Natural killer cell (primary cell): Measurements from ENCODE around the gene IPO11. TPM values are rescaled to one million over a fixed set of nuclear protein-coding genes. Genes with fewer than 3 reads are reported as not detected.

ENCODE experiments used
- ATAC-seq, 3 donors: fragments of 150-1000 bp in 2 of 3; fragments of 200-7000 bp in 1 of 3; cut with Tn5 transposase; 1 replicate in 1 of 3; 2 replicates in 2 of 3; pipeline ENCODE4 v1.10.0; 2021; ENCODE audit warnings: mild to moderate bottlenecking in 2 of 3, moderate library complexity in 2 of 3
- DNase-seq, 2 donors: peaks; one replicate each; pipeline versions ENCODE4 v3.0.0 to v3.0.0-alpha.2; 2013 to 2021; ENCODE audit warnings: mixed read lengths in 1 of 2
- H3K27ac ChIP-seq: one replicate; pipeline ENCODE4 v1.5.1; 2013; ENCODE audit warnings: mild to moderate bottlenecking, low read length
- H3K27me3 ChIP-seq: one replicate; pipeline ENCODE4 v1.6.1; 2013; ENCODE audit warnings: low read length; ENCODE audit not compliant: control insufficient read depth, insufficient read depth
- H3K36me3 ChIP-seq: one replicate; pipeline ENCODE4 v1.6.1; 2013; ENCODE audit warnings: low read length; ENCODE audit not compliant: control insufficient read depth, insufficient read depth
- H3K4me1 ChIP-seq: one replicate; pipeline ENCODE4 v1.6.1; 2013; ENCODE audit warnings: low read length; ENCODE audit not compliant: control insufficient read depth, insufficient read depth
- H3K4me3 ChIP-seq: one replicate; pipeline ENCODE4 v1.5.1; 2013; ENCODE audit warnings: low read length
- H3K9me3 ChIP-seq: one replicate; pipeline ENCODE4 v1.6.1; 2013; ENCODE audit warnings: low read length; ENCODE audit not compliant: control insufficient read depth, insufficient read depth
- H3K27ac Mint-ChIP-seq, 2 donors: one replicate each; pipeline ENCODE4 v1.8.0; 2022; ENCODE audit warnings: mild to moderate bottlenecking in 2 of 2, mixed read lengths in 2 of 2, moderate library complexity in 1 of 2
- H3K27me3 Mint-ChIP-seq, 2 donors: one replicate each; pipeline ENCODE4 v1.8.0; 2022; ENCODE audit warnings: low read depth in 2 of 2, mixed read lengths in 2 of 2
- H3K36me3 Mint-ChIP-seq: one replicate; pipeline ENCODE4 v1.8.0; 2022; ENCODE audit warnings: mixed read lengths
- H3K4me1 Mint-ChIP-seq, 2 donors: one replicate each; pipeline ENCODE4 v1.8.0; 2022; ENCODE audit warnings: mixed read lengths in 2 of 2
- H3K4me3 Mint-ChIP-seq: one replicate; pipeline ENCODE4 v1.8.0; 2022; ENCODE audit warnings: mild to moderate bottlenecking, moderate library complexity, mixed read lengths
- H3K9me3 Mint-ChIP-seq, 2 donors: one replicate each; pipeline ENCODE4 v1.8.0; 2022; ENCODE audit warnings: mixed read lengths in 2 of 2
- WGBS: methylation state at CpG from one replicate; pipeline ENCODE4 v1.1.7; 2013; ENCODE audit warnings: missing lambda C conversion rate; ENCODE audit not compliant: insufficient coverage; 5-methylcytosine and 5-hydroxymethylcytosine counted together
- intact Hi-C: fragments of 100-400 bp; cut with micrococcal nuclease; formaldehyde crosslinking; loops from one replicate; pipeline ENCODE4 v1.14.2; 2022
- total RNA-seq, 4 donors: library from RNA; stranded (reverse); fragments of 120-200 nt in 1 of 4; gene quantifications; one replicate each; pipeline versions ENCODE4 v1.2.3 to v1.2.4, GENCODE V29; 2013 to 2022
- TF ChIP-seq, protein P1 (sequence below): fragments of 200-600 bp; IDR thresholded peaks from one replicate; pipeline ENCODE4 v1.8.0; 2022; ENCODE audit warnings: antibody characterized with exemption

IPO11 gene
- total RNA-seq, 3 donors from 2014 or later (not counting 1 experiment from before 2014, with no cell fraction given) = 16.6 to 31.4 (median 30.7) TPM

DNA sequence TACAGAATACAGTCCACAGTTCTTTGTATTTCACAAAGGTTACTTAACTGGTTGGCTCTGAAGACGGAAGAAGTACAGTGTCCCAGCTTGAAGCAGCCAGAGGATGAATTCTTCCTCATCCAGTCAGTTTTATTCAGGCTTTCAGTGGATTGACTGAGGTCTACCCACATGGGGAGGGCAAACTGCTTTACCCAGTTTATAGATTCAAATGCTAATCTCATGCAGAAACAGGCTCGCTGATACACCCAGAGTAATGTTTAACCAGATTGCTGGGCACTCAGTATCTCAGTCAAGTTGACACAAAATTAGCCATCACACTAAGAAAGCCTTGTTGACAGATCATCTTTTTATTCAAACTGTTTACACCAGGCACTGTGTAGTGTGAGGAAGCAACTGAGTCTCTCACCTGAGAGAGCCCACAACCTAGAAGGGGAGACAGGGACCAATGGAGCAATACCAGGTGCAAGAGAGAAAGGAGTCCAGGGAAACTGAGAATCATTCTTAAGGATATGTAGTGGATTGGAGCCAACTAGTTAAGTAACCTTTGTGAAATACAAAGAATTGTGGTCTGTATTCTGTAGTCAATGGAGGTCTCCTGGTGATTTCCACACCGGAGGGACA lies 181.9 kb downstream of the IPO11 start:
- Mint-ChIP-seq H3K27ac (peak overlapping the region in 1 of 2 donors; percentile 51), H3K9me3 (no peaks in the 10 kb centered on the region), H3K4me1 (peaks cover 24 to 35% of the 10 kb centered on the region in 2 donors), H3K27me3 (no peaks in the 10 kb centered on the region), H3K4me3 (no peak overlapping the region), H3K36me3 (no peaks in the 10 kb centered on the region)
- no peak for ATAC-seq
- H3K27me3 ChIP-seq = no peaks in the 10 kb centered on the region
- H3K4me1 ChIP-seq = peaks cover 3% of the 10 kb centered on the region
- no peak overlapping the region for H3K4me3 ChIP-seq
- no peak overlapping the region for H3K27ac ChIP-seq
- WGBS = 94% methylated on average over 3 of the region's 3 CpGs
- TF ChIP-seq, protein P1, sequence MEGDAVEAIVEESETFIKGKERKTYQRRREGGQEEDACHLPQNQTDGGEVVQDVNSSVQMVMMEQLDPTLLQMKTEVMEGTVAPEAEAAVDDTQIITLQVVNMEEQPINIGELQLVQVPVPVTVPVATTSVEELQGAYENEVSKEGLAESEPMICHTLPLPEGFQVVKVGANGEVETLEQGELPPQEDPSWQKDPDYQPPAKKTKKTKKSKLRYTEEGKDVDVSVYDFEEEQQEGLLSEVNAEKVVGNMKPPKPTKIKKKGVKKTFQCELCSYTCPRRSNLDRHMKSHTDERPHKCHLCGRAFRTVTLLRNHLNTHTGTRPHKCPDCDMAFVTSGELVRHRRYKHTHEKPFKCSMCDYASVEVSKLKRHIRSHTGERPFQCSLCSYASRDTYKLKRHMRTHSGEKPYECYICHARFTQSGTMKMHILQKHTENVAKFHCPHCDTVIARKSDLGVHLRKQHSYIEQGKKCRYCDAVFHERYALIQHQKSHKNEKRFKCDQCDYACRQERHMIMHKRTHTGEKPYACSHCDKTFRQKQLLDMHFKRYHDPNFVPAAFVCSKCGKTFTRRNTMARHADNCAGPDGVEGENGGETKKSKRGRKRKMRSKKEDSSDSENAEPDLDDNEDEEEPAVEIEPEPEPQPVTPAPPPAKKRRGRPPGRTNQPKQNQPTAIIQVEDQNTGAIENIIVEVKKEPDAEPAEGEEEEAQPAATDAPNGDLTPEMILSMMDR = no peak
- DNase-seq = no peak
- no peaks in the 10 kb centered on the region for H3K9me3 ChIP-seq
- peaks cover 3% of the 10 kb centered on the region for H3K36me3 ChIP-seq
- intact Hi-C loops = no loop called here

DNA sequence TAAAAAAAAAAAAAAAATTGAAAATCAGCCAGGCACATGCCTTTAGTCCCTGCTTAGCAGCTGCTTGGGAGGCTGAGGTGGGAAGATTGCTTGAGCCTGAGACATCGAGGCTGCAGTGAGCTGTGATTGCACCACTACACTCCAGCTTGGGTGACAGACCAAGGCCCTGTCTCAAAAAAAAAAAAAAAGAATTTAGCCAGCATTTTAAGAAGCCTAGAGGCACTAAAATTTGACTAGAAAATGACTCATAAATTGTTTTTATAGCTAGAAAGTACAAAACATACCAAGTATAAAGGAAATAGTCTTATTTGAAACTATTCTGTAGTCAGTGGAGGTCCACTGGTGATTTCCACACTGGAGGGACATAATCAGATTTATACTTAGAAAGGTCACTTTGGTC lies 183.5 kb downstream of the IPO11 start:
- ATAC-seq = no peak
- no peak overlapping the region for H3K27ac ChIP-seq
- H3K9me3 Mint-ChIP-seq = no peaks in the 10 kb centered on the region
- H3K9me3 ChIP-seq = no peaks in the 10 kb centered on the region
- intact Hi-C loops = no loop called here
- H3K36me3 ChIP-seq = peaks cover 3% of the 10 kb centered on the region
- no peak overlapping the region for H3K27ac Mint-ChIP-seq
- H3K4me1 Mint-ChIP-seq = peaks cover 31 to 35% of the 10 kb centered on the region in 2 donors
- peaks cover 3% of the 10 kb centered on the region for H3K4me1 ChIP-seq
- no peaks in the 10 kb centered on the region for H3K27me3 ChIP-seq
- no peak overlapping the region for H3K4me3 Mint-ChIP-seq
- TF ChIP-seq, protein P1 = no peak
- no peak overlapping the region for H3K4me3 ChIP-seq
- no peaks in the 10 kb centered on the region for H3K36me3 Mint-ChIP-seq
- WGBS = 83% methylated on average over 1 of the region's 1 CpG
- no peaks in the 10 kb centered on the region for H3K27me3 Mint-ChIP-seq
- no peak for DNase-seq

DNA sequence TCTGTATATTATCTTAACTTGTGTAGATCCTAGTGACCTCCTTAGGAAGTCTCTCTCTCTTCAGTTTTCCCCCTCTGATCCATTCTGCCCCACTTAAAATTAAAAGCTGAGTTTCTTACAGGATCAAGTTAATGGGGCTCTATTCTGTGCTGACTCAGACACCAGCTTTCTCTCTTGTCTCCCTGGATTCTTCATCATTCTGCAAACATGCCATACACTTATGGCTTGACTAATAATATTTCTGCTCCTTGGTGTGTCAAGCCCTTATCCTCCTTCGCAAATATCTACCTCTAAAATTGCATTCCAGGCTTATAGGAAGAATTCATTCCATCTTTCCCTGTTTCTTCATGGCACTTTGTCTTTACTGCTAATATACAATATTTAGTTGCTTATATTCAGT lies 184.1 kb downstream of the IPO11 start:
- TF ChIP-seq, protein P1 = no peak
- Histone ChIP-seq H3K4me1 (peaks cover 3% of the 10 kb centered on the region), H3K4me3 (no peak overlapping the region), H3K27ac (no peak overlapping the region), H3K36me3 (peaks cover 3% of the 10 kb centered on the region), H3K27me3 (no peaks in the 10 kb centered on the region), H3K9me3 (no peaks in the 10 kb centered on the region)
- Mint-ChIP-seq H3K27me3 (no peaks in the 10 kb centered on the region), H3K4me1 (peaks cover 33 to 35% of the 10 kb centered on the region in 2 donors), H3K36me3 (no peaks in the 10 kb centered on the region), H3K4me3 (no peak overlapping the region), H3K27ac (peak overlapping the region; percentile 7 to 13), H3K9me3 (no peaks in the 10 kb centered on the region)
- ATAC-seq (no peak), DNase-seq (no peak)
- 100% methylated on average over 1 of the region's 1 CpG for WGBS
- intact Hi-C loops = no loop called here

DNA sequence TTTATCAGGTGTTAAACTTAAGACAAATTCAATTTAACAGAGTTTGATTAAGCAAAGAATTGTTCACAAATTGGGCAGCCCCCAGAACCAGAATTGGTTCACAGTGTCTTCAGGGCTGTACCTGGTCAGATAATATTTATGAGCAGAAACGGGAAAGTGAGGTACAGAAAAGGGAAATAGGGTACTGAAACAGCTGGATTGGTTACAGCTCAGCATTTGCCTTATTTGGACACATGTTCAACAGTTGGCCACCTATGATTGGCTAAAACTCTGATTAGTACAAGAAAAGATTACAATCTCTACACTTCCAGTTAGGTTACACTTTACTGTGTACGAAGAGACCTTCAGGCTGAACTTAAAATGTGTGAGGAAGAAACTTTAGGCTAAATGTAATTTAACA lies 184.8 kb downstream of the IPO11 start:
- ATAC-seq (peak in 1 of 3 donors; percentile 51), DNase-seq (no peak)
- no peak overlapping the region for H3K27ac ChIP-seq
- no peaks in the 10 kb centered on the region for H3K9me3 ChIP-seq
- peaks cover 39 to 41% of the 10 kb centered on the region in 2 donors for H3K4me1 Mint-ChIP-seq
- H3K4me3 ChIP-seq = no peak overlapping the region
- H3K4me3 Mint-ChIP-seq = no peak overlapping the region
- intact Hi-C loops = no loop called here
- peak overlapping the region; percentile 7 to 13 for H3K27ac Mint-ChIP-seq
- no peaks in the 10 kb centered on the region for H3K27me3 ChIP-seq
- no peaks in the 10 kb centered on the region for H3K36me3 Mint-ChIP-seq
- H3K9me3 Mint-ChIP-seq = no peaks in the 10 kb centered on the region
- 58% methylated on average over 1 of the region's 2 CpGs for WGBS
- H3K4me1 ChIP-seq = peaks cover 3% of the 10 kb centered on the region
- H3K27me3 Mint-ChIP-seq = no peaks in the 10 kb centered on the region
- TF ChIP-seq, protein P1 = no peak
- peaks cover 3% of the 10 kb centered on the region for H3K36me3 ChIP-seq
